ENCODE measurements around the gene MAST4. TPM values are rescaled to one million over a fixed set of nuclear protein-coding genes. Genes with fewer than 3 reads are reported as not detected.
"Not testable (repeated sequence)": the region's sequence is repeated elsewhere in the genome, so short reads cannot be mapped to it uniquely, and the experiment has no call there.

Gene MAST4
- polyA plus RNA-seq, 12 donors = 9.6 to 89.4 (median 14.1) TPM

GRCh38 chr5:66810151-66810550, 214.0 kb downstream of the MAST4 start:
- DNase-seq = no peak

- no peak for DNase-seq
Observed at GRCh38 chr5:66810848-66811261, 214.7 kb downstream of the MAST4 start.

- DNase-seq = no peak
Observed at GRCh38 chr5:66812291-66812690, 216.1 kb downstream of the MAST4 start.

GRCh38 chr5:66813306-66813705, 217.1 kb downstream of the MAST4 start:
- DNase-seq = peak; percentile 43

- peak; percentile 41 for DNase-seq
Observed at GRCh38 chr5:66814146-66814991, 218.2 kb downstream of the MAST4 start.

GRCh38 chr5:66818304-66818934, 222.2 kb downstream of the MAST4 start:
- DNase-seq = no peak

GRCh38 chr5:66818935-66819328, 222.7 kb downstream of the MAST4 start:
- DNase-seq = no peak

GRCh38 chr5:66820630-66821207, 224.5 kb downstream of the MAST4 start:
- DNase-seq = no peak

GRCh38 chr5:66821688-66822429, 225.7 kb downstream of the MAST4 start:
- DNase-seq = no peak

- not testable (repeated sequence) for DNase-seq
Observed at GRCh38 chr5:66822906-66823305, 226.7 kb downstream of the MAST4 start.

GRCh38 chr5:66824476-66824875, 228.3 kb downstream of the MAST4 start:
- no peak for DNase-seq

GRCh38 chr5:66826263-66826662, 230.1 kb downstream of the MAST4 start:
- no peak for DNase-seq

GRCh38 chr5:66826696-66827095, 230.5 kb downstream of the MAST4 start:
- DNase-seq = no peak

- DNase-seq = no peak
Observed at GRCh38 chr5:66828046-66828547, 231.9 kb downstream of the MAST4 start.

GRCh38 chr5:66828548-66829357, 232.6 kb downstream of the MAST4 start:
- DNase-seq = peak; percentile 82

- DNase-seq = no peak
Observed at GRCh38 chr5:66829358-66829674, 233.1 kb downstream of the MAST4 start.

- DNase-seq = no peak
Observed at GRCh38 chr5:66829826-66830225, 233.6 kb downstream of the MAST4 start.

- DNase-seq = no peak
Observed at GRCh38 chr5:66830636-66831035, 234.4 kb downstream of the MAST4 start.

GRCh38 chr5:66839636-66840185, 243.5 kb downstream of the MAST4 start:
- DNase-seq = no peak

GRCh38 chr5:66840511-66841013, 244.4 kb downstream of the MAST4 start:
- DNase-seq = no peak

GRCh38 chr5:66841264-66841663, 245.1 kb downstream of the MAST4 start:
- DNase-seq = no peak

Measured in muscle of arm (tissue), 12 donors.